NCI-H524 treated with DMSO at 0.1 percent for 48 hours (cell line): ENCODE results near the gene CCBE1.

ENCODE experiments used
- DNase-seq: peaks from one replicate; lab custom pipeline; 2025; lab: John Stamatoyannopoulos, UW

The CCBE1 gene

DNA sequence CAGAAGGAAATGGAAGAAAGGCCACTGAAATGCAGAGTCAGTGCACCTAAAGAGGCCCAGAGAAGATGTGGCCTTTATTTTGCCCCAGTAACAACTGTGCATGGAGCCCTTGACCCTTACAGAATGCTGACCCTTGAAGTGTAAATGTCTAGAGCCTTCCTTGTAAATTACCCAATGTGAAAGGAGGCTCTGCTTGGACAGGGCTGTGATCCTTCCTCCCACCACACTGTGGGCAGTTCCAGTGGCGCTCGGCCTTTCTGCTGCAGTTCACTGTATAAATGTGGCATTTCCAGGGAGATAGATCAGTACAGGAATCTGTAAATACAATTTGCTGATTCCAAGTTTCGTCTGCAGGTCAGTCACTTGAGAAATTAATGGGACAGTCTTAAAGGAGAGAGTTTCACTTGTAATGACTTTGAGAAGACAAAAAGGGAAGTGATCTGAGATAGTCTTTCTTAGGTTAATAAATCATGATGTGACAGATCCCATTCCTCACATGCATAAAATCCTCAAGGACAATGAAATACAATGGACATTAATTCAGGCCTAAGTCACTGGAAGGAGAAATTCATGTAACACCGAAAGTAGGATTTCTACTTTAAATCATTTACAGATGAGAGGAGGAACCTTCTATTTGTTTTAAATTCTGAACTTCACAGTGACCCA is 204.3 kb downstream of the CCBE1 start:
- DNase-seq, result no peak

DNA sequence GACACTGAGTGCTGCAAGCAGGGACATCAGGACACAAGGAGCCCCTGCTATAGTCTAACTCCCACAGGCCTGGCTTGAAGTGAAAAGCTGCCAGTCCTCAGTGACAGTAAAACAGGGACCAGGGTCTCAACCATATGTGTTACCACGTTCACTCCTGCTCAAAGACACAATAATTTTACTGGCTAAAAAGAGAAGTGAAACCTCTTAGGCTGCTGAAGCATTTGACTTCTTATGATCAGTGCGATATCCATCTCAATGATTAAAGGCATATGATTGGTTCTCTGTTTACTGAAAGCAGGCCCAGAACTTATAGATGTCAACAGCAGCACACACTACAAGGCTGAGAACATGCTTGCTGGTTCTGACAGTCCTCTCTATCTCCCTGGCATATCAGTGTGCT is 208.3 kb downstream of the CCBE1 start:
- no peak for DNase-seq

DNA sequence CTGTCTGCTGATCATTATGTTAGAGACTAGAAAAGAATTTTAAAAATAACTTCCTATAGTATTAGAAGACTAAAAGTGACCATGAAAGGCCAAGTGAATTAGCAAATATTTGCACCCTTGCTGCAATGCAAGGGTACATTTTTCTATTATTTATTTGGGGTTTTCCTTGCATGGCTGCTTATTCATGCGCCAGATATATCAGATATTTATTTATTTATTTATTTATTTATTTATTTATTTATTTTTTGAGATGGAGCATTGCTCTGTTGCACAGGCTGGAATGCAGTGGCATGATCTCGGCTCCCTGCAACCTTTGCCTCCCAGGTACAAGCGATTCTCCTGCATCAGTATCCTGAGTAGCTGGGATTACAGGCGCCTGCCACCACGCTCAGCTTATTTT is 211.8 kb downstream of the CCBE1 start:
- no peak for DNase-seq

DNA sequence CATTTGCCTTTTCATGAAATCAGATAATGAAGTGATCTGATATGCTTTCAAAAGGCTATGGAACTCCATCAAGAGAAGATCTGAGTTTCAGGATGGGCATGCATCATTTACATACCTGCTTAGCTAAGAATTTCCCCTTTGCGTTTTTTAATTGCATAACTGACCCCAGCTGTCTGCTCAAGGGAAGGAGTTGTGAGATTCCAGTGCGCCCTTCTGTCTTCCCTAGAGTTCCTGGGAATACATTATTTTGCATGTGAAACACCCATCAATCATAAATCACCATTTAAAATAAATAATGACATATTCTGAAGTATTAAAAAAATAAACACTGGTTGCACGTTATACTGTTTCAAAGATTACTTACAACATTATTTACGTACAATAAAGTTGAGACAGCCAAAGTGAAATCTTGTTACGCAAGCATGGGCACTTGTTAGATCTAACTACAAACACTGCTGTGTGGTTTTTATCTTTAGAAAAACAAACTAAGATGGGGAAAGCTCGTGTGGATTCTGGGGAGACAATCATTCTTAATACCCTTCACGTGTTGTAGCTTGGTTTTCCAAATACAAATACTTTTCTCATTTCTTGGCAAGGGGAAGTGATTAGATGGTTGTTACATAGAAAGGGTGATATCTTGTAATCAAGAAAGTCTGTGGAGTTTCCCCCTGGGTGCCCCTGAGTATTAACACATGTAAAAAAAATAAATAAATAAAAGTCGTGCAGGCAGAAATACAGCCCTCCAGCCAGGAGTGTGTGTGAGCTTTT is 212.5 kb downstream of the CCBE1 start:
- no peak for DNase-seq

DNA sequence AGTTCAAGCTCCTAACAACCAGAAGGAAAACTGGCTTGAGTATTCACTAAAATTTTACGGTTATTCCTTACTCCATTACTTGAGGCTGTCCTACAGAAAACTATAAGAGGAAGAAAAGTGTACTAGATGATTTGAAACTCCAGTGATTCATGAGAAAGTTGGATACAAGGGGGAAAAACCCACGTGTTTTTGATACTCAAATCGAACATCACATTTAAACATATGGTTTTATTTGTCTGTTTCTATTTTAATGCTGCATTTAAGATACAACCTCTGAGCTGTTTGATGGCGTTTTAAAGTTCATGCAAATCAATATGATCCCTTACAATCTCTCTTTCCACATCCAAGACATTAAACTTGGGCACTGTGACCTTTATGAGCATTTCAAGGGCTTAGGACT is 213.1 kb downstream of the CCBE1 start:
- DNase-seq, result no peak

DNA sequence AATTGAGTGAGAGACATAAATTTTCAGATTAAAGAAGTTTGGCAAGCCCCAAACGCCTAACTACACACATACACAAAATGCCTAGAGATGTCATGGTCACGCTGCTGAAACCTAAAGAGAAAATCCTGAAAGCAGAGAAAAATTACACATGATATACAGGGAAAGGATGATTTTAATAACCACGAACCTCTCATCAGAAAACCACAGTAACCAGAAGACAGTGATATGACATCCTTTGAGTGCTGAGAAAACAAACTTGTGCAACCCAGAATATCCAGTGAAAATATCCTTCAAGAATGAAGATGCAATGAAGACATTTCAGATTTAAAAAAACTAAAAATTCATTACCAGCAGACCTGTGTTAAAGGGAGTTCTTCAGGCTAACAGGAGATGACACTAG is 215.8 kb downstream of the CCBE1 start:
- no peak for DNase-seq

DNA sequence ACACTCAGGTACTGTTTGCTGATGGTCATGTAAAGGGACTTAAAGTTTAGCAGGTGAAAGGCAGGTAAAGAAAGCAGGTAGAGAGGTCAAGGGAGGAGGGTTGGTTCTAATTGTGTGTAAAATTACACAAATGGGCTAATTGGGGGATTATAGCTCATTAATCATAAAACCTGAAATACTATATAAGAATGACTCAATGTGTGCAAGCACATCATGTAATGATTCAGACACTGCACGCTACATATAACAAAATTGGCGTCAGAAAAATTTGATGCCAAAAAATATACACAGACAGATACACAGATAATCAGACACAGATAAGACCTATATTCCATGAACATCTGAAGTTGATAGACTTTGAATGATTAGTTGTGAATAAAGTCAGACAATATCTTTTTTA is 217.4 kb downstream of the CCBE1 start:
- DNase-seq, result no peak

DNA sequence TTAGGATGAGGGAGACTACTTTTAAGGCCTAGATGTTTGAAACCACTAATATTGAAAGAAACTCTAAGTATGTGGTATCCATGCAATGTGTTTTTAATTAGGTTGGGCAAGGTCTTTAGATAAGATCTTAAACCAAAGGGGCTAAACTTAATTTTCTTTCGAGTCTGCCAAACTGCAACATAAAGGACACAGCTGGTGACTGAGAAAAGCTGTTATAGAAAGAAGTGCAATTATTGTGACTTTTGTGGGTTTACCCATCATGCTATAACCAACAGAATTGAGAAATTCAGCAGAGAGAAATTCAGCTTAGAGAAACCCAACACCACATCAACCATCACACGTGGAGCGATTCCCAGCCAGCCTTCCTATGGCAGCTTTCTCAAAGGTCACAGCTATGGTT is 218.6 kb downstream of the CCBE1 start:
- no peak for DNase-seq

DNA sequence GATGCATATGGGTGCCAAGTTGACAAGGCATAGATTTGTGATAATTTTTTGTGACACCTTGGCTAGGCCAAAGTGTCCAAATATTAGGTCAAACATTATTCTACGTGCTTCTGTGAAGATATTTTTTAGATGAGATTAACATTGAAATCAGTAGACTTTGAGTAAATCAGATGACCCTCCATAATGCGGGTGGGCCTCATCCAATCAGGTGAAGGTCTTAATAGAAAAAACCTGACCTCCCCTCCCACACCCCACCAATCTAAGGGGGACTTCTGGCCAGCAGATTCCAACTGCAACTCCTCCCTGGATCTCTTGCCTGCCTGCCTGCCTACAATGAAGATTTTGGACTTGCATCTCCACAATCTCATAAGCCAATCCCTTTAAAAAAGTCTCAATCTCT is 219.4 kb downstream of the CCBE1 start:
- no peak for DNase-seq

DNA sequence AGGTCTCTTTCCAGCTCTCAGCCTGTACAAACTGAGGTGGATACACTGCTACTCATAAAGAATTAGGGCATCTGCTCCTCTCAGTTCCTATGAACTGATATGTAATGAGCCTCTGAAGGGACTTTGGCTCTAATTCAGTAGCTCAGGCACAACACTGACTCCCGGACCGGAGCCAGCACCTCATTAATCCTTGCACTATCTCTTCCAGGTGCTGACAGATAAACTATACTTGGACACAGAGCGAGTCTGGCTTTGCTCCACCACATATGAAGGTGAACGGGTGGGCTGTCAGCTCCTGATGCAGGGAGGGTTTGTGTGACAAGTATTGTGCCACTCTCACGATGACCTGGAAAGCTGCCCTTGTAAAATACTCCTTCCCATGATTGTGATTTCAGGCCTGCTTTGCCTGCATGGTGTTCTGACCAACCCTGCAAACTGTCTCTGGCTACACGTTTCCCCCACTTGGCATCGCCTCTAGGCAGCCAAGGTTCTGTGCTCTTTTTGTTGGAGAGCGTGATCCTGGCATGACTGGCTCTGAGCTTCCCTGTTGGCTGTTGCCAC is 226.6 kb downstream of the CCBE1 start:
- DNase-seq, result no peak

DNA sequence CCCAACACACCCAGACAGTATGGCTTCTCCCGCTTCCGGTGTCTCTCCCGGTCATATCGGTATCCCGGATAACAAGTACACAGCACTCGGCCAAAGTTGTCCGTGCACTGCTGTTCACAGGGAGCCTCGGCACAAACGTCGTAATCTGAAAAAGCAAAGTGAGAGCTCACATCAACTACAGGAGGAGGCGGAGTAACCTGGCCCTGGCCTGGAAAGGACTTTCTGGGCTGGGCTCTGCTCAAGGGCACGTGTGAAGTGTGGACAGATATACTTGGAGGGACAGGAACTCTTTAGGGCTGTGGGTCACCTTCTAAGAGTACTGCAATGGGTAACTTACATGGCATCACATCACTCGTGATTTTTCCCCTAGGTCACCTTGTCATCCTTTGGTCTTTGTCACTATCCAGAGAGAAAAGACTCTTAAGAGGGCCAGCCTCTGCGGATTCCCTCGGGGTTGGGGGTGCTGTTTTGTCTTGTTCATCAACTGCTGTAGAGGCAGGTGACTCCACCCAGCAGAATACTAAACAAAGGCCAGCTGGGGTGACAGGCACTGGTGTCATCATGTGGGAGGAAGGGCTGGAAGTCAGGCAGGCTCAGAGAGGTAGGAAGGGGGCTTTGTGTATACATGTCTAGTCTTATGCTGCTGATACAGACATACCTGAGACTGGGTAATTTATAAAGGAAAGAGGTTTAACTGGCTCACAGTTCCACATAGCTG is 227.6 kb downstream of the CCBE1 start:
- DNase-seq, result no peak

DNA sequence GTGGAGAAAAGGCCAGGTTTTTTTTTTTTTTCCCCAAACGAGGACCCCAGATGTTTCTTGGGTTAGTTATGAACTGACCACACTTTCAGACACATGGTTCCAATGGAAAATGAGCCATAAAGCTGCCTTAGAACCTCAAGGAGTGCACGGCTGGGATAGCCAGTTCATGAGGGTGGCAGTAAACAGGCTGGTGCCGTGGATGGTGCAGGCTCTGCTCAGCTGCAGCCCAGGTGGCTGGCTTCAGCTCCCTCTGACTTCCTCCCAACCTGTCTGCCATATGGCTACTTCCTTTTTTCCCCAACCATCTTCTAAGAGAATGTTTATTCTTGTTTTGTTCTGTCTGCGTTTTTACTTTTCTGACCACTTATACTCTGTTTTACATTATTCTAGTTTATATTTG is 228.4 kb downstream of the CCBE1 start:
- DNase-seq, result no peak

DNA sequence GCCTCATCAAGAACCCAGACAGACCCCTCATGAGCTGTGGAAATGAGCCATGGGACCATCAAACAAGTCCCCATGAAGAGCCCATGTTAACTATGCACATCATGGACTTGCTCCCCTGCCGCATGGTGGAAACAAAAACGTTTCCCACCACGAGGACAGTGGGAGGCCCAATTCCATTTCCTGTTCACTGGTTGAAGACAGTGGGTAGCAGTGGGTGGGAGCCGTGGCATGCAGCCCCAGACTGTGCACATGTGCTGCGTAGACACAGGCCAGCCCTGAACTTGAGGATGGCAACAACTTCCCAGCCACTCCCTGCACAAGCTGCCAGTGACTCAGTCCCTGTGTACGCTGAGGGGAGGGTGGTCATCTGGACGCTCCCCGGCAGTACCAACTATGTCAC is 229.7 kb downstream of the CCBE1 start:
- DNase-seq, result no peak

DNA sequence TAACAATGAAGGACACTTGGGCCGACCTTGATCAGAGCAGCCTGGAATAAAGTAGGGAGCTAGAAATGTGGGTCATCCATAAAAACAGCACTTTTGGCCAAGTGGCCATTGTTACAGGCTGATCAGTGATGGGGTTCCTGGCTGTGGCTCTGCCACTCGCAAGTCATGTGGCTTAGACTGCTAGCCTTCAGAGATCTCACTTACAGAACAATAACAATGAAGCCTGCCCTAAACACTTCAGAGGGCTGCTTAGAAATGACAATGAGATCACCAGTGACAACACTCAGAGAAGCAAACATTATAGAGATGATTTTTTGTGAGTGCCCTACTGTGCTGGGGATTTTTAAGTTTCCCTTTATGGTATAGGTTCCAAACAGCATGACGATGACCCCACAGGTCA is 230.2 kb downstream of the CCBE1 start:
- no peak for DNase-seq

DNA sequence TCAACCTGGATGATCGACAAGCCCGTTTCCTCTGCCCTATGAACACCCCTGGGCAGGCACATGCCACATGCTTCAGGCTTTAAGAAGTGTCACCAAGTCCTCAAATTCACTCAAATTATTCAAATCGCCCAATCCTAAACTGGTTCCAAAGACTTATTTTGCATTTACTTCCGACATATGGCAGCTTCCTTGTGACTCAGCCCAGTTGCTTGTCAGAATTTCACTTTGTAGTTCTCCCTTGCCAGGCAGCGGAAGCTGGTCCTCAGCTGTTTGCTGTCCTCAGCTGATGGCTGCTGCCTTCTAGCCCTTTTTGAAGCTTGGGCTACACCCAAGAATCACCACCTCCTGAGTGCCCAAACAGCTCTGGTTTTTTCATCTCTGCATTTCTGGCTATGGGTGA is 232.7 kb downstream of the CCBE1 start:
- DNase-seq, result no peak

DNA sequence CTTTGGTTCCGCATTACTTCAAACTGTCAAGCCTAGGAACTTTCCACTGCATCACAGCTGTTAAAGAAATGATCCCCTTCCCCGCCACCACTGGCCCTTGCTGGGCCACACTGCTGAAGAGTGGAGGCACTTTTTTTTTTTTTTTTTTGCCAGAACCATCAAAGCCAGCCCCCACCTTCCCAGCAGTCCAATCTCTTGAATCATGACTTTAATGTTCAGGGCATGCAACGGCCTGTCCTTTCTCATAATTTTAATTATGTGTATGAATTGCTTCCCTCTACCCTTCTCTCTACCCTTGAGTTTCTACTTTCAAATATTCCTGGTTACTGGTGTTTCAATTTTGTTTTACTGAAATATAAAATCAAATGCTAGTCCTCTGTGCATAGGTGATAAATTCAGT is 236.1 kb downstream of the CCBE1 start:
- DNase-seq, result no peak

DNA sequence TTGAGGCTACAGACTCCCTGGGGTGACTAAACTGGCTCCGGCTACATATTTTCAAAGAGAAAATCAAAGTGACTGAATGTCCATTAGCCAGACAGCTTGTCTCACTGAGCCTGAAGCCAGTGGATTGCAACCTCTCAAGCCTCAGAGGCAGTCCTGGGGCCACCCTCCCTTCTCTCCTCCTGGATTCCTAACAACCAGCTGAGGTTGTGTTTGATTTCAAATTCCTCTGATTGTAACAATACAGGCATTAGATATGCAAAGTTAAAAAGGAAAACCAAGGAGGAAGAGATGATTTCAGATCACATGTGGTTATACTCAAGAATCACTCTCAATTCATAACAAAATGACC is 237.2 kb downstream of the CCBE1 start:
- DNase-seq, result no peak

DNA sequence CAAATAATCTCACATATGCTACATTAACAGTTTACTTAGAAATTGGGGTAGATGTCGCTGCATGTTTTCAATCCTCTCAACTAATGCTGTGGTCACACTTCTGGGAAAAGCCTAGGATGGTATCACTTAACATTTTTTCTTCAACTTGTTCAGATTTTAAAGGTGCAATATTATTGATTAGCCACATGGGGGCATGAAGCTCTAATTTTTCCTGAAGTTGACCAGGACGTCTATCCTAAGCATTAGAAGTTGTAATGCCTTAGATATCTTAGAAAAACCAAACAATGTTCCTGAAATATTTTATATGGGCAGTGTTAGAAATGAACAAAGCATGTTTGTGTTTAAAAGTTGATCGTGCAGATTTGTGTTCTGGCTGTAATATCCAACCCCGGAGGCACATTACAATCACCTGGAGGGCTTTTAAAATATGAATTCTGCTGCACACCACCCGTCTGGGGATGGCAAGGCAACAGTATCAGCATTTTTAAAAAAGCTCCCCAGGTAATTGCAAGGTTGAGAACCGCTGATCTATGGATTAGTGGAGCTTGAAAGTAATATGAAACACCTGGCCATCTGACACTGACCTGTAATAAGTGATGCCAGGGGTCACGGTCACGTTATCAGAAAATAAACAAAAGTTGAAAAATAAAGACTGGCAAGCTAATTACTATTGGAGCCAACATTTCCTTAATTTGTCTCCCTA is 237.7 kb downstream of the CCBE1 start:
- no peak for DNase-seq

DNA sequence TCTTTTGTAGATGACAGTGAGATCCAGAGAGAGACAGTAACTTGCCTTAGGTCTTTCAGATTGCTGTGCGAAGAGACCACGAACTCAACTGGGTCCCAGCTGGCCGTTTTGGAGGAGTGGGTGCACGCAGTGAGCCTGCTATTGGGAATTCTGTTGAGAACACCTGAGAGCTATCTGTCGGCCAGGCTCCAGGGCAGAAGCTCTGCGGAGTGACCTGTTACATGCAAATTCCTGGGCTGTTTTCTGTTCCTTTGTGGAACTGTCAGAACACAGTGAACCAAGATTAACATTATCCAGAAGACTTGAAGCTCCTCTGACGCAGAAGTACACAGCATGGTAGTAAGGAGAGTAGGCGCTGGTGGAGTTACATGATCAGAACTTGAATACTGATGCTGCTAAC is 238.6 kb downstream of the CCBE1 start:
- no peak for DNase-seq

DNA sequence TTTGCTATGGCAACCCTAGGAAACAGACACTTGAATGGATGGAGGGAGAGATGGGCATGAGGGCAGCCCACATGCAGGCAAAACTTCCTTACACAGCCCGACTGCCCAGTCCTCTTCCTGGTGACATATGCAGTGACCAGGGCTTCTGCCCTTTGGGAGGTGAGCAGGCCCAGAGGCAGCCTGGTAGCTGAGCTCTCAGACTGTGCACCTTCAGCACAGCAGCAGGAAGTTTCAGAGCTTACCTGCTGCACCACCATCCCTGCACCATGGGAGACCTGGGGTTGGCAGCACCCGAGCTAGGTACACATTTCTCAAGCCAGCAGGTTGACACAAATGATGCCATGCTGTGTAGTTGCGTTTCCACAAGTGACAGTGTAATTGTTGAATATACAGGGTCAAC is 240.6 kb downstream of the CCBE1 start:
- no peak for DNase-seq

DNA sequence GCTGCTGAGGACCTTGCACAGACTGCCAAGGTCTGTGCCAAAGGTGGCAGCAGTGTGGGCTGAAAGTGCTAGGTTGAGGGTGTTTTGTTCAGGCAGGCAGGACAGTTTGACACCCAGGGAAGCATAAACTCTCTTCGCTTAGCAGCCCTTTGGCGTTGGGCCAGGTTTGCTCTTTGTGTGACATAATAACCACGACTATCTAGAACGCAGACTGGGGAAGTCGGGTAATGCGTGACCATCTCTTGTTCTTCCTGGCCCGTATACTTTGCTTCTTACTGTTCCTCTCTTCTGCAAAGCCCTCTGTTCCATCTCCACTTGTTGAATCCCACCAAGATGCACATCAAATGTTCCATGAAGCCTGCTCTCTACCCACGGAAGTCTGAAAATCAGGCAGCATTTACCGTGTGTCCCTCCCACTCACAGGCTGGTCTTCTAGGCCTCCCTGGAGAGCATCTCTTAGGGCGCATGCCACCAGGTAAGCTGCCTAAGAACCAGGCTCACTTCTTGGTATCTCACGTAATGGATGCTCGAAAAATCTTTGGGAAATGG is 241.4 kb downstream of the CCBE1 start:
- DNase-seq, result no peak
